Measurements from ENCODE around the gene SIGLEC1. TPM values are rescaled to one million over a fixed set of nuclear protein-coding genes. Genes with fewer than 3 reads are reported as not detected.

Gene SIGLEC1
- total RNA-seq, 1 donor from 2014 or later = not detected

DNA sequence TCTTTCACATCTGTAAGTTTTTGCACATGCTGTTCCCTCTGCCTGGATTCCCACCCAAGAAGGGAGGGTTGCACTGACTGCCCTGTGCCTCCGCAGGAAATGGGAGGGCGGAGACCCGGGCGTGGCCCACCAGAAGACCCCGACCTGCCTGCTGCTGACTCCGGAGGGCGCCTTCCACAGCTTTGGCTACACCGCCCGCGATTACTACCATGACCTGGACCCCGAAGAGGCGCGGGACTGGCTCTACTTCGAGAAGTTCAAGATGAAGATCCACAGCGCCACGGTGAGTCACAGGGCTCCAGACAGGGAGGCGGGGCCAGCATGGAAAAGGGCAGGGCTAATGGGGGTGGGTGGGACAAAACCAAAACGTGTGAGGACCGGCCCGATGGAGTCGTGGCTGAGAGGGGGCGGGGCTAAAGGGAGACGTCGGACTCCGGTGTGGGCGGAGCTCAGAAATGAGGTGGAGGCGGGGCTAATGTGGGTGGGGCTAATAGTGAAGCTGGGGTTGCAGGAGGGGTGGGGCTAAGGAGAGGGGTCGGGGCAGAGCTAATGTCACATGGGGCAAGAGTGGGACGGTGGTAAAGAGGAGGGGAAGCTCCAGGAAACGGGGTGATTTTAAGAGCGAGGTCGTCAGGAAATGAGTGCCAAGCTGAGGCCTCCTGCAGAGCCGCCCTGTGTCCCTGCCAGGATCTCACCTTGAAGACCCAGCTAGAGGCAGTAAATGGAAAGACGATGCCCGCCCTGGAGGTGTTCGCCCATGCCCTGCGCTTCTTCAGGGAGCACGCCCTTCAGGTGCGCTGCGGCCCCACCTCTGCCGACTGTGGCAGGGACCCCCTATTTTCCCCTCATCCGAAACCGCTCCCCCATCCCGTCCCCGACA lies 32.6 kb upstream of the SIGLEC1 start:
- no peak for DNase-seq (ENCODE audit: low read depth, low spot score)

DNA sequence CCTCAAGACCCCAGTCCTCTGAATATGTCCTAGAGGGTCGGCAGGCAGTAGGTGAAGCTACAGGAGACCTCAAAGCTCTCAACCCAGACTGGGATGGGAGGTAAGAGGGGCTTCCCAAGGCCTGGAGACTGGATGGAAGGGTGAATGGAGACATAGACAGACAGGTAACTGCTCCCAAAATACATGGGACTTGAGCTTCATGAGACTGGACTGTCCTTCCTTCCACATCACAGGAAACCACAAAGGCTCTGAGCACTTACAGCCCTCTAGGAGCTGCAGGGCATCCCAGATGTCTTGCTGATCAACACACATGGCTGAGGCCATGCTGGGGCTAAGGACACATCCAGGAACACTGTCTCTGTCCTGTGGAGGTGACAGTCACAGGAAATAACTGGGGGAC lies 31.6 kb upstream of the SIGLEC1 start:
- DNase-seq (ENCODE audit: low read depth, low spot score) = no peak

DNA sequence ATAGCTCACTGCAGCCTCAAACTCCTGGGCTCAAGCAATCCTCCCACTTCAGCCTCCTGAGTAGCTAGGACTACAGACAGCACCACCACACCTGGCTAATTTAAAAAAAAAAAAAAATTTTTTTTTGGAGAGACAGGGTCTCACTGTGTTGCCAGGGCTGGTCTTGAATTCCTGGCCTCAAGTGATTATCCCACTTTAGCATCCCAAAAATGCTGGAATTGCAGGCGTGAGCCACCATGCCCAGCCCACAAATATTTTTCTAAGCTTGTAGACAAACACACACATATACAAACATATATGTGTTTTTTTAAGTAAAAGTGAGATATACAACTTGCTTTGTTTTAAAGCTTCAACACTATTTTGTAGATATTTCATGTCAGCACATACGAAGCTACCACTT lies 30.9 kb upstream of the SIGLEC1 start:
- no peak for DNase-seq (ENCODE audit: low read depth, low spot score)

DNA sequence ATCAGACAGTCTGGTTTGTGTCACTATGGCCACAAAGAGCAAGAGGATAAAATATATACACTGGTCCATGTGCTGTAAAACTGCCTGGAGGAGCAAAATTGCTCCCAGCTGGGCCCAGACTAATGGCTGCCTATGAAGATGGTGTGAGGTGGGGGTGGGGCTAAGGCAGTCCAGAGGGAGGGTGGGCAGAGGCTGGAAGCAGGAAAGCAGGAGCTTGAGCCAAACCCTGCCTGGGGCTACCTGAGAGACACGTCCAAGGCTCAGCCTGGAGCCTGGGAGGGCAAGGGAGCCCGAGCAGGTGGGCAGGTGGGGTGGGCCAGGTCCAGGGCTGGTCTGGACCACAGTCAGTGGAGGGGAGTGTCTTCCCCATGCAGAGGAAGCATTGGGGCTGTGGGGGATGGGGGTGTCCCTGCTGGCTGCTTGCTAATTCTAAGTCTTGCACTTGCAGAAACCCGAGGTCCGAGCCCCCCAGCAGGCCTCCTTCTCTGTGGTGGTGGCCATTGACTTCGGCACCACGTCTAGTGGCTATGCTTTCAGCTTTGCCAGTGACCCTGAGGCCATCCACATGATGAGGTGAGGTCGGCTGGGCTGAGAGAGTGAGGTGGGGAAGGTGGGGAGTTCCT lies 29.5 kb upstream of the SIGLEC1 start:
- no peak for DNase-seq (ENCODE audit: low read depth, low spot score)

DNA sequence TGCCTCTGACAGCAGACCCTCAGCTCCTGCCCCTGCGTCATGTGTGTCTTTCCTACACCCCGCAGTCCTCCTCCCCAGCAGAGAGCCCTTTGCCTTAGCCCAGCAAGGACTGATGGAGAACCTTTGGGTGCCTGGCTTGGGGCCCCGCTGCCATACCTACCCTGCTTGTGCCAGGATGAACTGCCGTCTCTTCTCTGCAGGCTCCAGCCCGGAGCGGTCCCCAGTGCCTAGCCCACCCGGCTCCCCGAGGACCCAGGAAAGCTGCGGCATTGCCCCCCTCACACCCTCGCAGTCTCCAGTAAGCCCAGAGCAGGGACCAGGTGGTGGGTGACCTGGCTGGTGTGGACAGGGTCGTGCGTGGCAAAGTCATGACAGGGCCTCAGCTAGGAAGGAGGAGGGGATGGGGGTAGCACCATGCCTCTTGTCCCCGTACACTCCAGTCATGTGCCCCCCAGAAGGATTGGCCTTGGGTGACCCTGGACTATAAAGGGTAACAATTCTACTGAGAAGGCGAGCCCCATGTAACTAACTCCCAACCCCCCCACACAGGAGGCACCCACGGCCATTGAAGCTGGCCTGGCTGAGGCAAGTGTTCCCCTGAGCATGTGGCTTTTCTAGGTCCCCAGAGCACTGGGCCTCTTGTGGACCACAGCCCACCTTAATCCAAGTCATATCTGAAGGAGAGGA lies 28.4 kb upstream of the SIGLEC1 start:
- DNase-seq (ENCODE audit: low read depth, low spot score) = no peak

DNA sequence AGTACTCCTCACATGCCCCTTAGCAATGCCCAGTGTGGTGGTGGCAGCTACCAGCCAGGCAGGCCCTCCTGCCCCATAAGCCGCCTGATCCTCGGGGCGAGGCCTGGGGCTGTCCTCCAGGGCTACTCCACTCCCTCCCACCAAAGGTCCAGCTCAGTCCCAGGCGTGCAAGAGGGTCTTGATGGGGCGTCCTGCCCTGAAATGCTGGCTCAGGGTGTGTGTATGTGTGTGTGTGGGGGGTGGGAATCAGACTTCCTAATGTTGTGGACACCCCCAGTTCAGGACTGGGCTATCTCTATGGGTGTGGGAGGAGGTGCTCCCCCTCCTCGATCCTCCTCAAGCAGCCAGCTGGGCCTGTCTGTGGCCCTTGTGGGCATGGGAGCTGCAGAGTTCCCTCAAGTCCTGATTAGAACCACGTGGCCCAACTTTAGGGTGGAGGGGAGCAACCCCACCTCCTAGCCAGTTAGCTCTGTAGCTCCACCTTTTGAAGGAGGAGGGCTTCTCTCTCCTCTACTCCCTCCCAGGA lies 27.6 kb upstream of the SIGLEC1 start:
- DNase-seq (ENCODE audit: low read depth, low spot score) = no peak

DNA sequence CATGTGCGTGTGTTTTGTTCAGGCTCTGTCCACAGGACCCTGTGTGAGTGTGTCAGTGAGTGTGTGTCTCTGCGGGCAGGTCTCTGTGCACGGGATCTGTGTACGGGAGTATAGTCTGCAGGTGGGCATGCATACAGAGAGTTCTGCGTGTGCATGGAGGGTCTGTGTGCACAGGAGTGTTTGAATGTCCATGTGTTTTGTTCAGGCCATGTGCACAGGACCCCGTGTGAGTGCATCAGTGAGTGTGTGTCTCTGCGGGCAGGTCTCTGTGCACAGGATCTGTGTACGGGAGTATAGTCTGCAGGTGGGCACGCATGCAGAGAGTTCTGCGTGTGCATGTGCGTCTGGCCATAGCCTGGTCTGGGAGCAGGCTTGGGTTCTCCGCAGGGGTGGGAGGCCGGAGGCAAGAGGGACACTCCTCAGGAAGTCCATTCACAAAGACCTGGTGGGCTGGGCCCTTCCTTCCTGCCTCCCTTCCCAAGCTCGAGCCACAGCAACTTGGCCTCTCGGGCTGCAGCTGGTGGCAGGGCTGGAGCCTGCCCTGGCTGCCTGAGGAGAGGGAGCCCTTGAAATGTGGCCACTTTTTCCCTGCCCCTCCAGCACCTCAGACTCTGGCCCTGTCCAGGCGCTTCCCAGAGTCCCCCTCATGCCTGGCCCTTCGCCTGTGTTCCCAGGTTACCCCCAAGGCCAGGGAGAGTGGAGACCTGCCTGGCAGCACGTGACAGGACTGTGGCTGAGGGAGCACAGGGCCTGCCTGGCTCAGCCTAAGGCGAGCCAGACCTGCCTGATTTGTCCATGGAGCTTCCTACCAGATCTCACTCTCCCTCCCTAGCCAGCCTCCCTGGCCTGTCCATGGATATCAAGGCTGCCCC lies 26.9 kb upstream of the SIGLEC1 start:
- DNase-seq (ENCODE audit: low read depth, low spot score) = no peak

DNA sequence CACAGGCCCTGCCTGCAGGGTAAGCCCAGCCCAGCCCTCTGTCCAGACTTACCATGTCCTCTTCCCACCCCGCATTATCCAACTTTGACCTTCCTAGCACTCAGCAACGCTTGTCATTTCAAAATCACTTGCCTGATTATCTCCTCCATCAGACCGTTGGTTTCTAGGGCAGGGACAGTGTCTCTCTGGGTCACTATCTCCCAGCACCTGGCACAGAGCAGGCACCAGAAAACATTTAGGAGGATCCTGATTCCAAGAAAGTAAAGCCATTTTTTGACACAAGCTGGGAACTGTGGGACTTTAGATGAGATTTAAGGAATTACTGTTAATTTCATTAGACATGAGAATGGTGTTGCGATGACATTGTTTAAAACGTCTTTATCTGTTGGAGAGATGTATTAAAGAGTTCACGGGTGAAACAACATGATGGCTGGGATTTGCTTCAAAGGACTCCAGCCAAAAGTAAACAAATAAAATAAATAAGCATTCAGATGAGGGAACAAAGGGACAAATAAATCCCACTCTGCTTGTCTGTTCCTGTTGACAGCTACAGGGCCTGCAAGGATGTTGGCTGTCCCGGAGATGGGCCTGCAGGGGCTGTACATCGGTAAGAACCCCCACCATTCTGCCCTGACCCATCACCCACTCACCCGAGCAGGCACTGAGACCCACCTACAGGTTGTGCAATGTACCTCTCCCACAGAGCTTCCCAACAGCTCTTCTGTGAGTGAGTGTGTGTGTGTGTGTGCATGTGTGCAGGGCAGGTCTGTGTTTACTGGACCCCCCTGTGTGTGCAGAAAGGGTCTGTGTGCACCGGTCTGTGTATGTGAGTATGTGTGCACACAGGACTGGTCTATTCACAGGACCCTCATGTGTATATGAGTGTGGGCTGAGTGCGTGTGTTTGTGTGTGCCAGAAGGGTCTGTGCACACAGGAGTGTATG lies 26.0 kb upstream of the SIGLEC1 start:
- DNase-seq (ENCODE audit: low read depth, low spot score) = no peak

DNA sequence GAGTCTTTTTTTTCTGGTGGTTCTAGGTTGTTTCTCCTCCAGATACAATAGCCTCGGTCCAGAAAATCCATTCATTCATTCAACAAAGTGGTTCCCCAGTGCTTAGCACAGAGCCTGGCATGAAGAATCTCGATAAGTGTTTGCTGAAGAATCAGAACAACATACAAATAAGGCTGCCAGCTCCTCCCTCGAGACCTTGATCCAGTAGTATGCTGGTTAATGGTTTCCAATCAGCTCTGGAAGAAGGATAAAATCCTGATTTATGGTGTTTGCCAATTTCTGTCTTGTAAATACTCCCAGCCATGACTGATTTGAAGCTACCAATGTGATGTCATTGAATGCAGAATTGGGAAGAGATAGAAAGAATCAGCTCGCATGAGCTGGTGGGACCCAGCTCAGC lies 23.4 kb upstream of the SIGLEC1 start:
- no peak for DNase-seq (ENCODE audit: low read depth, low spot score)

DNA sequence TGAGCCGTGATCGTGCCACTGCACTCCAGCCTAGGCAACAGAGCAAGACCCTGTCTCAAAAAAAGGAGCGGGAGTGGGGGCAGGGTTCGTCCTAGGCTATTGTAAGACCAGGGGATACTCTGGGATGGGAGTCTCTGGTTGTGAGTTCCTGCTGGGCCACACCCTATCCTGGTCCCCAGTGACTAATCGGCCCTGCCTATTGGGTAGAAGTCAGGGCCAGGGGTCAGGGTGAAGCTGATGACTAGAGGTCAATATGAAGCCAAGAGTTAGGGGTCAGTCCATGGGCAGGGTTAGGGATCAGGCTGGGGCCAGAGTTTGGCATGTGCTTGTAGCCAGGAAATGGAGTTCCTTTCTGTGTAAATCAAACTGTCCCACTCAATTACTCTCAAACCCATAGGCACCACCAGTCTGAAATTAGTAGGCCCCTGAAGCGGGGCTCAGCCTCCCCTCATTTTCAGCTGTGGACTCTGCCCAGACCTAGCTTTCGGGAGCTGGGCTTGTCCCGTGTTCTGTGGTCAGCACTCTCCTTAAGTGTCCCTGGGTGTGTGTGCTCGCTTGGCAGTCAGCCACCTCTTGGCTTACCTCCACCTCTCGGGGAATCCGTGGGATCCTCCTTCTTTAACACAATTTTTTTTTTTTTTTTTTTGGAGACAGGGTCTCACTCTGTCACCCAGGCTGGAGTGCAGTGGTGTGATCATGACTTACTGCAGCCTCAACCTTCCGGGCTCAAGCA lies 21.9 kb upstream of the SIGLEC1 start:
- DNase-seq (ENCODE audit: low read depth, low spot score) = no peak

DNA sequence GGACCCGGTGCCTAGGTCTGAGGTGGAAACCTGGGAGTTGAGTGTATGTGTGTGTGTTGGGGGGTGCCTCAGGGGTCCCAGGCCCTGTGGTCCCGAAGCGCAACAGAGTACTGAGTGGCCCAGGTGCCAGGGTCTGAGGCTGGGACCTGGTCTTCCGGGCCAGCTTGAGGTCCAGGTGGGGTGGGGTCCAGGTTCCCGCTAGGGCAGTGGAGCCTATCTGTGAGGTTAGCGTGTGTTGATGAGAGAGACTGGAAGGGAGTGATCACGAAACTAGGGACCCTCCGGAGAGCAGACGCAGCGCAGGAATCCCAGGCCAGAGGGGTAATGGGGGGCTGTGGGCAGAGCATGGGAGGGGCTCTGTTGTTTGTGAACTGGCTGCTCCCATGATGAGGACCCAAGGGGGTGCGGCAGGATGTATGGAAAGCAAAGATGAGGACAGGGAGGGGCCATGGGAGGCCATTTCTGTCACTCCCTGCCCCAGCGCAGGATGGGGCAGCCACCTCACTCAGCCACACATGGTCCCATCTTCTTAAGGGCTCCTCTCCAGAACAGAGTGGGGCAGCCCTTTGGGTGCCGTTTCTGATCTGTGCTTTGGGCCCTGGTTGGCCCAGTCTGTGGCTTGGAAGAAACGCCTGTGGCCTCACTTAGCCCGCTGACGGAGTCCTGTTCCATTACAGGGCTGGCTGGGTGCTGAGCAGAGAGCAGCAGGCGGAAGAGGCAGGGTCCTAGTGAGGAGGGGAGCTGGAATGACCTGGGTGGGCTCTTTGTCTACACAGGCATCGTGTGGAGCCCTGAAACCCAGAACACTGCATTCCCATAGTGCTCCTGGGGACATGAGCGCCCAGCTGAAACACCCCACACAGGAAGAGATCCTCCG lies 21.0 kb upstream of the SIGLEC1 start:
- no peak for DNase-seq (ENCODE audit: low read depth, low spot score)

DNA sequence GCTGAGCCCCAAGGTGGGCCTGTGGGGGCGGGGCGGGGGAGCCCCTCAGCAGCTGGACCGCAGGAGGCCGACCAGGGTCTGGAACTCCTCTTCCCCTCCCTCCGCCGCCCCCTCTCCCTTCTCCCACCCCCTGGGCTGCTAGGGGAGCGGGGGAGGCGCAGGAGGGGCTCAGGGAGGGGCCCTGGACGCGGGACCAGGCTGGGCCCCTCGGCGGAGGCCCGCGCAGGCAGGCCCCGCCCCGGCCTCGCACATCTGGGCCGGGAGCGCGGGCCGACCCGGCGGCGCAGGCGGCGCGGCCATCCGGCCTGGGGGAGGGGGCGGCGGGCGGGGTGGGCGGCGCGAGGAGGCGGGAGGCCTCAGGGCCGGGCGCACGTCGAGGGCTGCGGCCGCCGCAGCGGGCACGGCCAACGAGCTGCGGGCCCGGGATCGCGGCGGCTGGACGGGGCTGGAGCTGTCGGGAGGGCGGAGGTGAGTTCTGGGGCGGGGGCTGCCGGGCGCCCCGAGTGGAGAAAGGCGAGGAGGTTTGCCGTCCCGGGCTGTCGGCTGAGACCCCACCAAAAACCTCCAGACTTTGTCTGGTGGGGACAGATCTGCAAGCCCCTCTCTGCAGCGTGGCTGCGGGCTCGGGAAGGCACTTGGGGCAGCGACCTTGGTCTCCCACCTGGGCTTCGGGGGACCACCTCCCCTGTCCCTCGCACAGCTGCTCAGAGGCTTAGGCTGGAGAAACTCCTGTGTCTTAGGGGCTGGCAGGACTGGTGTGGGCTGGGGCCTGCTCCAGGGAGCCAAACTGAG lies 20.1 kb upstream of the SIGLEC1 start, which contains the start of gene HSPA12B:
Gene HSPA12B, plus strand, starts transcription at position 359 of the 792 bp plus-strand sequence. CDS start 5,990 bp downstream, outside the sequence.
- DNase-seq (ENCODE audit: low read depth, low spot score) = no peak

DNA sequence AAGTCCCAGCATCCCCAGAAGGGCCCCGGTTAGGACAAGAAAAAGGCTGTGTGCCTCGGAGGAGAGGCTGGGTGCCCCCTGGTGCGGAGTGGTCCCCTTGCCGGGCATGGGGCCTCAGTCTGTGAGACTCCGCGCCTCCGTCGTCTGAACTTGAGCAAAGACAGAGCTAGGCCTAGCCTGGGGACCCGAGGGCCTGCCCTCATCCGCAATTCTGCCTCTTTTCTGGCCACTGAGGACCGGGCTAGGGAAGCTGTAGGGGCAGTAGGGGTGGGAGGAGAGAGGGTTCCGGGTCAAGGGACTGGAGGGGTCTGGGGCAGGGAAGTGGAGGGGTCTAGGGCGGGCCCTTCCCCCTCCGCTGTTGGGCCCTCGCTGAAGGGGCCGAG lies 19.5 kb upstream of the SIGLEC1 start:
- no peak for DNase-seq (ENCODE audit: low read depth, low spot score)

DNA sequence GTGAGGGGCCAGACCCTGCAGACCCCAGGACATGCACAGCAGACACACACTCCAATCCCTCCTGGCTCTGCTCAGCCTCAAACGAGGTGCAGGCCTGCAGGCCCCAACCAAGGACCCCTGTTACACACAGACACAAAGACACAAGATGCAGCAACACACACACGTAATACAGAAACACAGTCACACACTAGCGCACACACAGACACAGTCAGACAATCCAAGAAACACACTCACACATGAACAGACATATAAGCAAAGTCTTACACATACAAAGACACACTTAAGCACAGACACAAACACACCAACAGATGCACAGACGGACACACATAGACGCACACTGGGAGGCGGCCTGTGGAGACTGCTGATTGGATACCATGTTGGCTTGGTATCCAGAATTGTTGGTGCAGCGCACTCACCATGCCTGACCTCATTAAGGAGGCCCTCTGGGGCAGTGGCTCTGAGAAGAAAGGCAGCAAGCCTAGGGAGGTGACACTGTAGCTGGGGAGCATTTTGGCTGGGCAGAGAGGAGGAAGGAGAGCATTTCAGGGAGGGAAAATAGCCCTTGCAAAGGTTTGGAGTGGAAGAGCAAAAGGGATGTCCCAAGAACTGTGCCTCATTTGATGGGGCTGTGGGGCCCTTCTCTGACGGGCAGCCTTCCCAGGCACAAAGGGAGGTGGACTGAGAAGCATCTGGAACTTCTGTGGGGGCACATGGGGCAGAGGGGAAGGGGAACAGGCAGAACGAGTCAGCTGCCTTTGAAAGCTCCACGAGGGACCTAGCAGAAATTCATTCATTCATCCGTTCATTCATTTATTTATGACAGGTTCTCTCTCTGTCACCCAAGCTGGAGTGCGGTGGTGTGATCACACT lies 18.6 kb upstream of the SIGLEC1 start:
- DNase-seq (ENCODE audit: low read depth, low spot score) = no peak

DNA sequence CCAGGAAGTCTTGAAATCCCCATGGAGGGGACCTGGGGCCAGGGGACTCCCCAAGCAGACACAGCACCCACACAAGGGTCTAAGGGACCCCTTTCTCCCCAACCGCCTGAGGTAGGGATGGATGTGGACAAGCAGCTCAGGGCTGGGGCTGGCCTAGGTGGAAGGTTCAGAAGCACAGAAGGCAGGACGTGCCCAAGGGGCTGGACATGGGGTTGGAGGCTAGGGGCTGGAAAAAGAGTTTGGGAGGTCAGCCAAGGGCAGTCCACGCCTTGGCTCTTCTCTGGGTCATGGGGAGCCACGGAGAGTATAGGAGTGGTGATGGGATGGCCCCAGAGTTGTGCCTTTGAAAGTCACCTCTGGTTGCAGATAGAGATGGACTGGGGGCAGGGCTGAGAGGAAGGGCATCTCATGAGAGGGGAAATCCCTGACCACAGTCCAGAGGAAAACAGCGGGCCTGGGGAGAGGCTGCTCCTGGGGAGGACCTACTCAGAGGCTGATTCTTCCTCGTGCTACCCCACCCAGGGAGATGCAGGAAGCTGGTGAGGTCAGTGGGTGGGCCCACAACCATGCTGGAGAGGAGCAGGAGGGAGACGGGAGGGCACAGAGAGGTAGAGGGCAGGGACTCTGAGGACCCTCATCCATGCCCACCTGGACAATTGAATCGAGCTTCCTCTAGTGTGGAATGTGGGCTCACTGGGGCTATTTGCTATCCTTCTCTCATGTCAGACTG lies 17.6 kb upstream of the SIGLEC1 start:
- DNase-seq (ENCODE audit: low read depth, low spot score) = no peak

DNA sequence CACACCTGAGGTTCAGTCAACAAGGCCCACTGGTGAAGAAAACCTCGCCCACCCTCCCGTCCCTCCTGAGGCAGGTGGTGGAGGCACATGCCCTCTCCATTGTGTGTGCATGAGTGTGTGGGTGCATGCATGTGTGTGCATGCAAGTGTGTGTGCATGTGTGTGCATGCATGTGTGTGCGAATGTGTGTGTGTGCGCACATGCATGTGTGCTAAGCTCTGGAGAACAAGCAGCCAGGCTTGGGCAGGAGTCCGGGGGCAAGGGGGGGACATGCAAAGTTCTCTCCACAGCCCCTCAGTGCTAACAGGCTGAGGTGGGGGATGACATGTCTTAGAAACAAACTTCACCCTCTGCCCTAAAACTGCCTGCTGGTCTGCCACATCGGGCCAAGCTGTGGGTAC lies 17.0 kb upstream of the SIGLEC1 start:
- DNase-seq (ENCODE audit: low read depth, low spot score) = no peak
